ENCODE measurements around the gene TUBGCP2.

TUBGCP2 gene

DNA sequence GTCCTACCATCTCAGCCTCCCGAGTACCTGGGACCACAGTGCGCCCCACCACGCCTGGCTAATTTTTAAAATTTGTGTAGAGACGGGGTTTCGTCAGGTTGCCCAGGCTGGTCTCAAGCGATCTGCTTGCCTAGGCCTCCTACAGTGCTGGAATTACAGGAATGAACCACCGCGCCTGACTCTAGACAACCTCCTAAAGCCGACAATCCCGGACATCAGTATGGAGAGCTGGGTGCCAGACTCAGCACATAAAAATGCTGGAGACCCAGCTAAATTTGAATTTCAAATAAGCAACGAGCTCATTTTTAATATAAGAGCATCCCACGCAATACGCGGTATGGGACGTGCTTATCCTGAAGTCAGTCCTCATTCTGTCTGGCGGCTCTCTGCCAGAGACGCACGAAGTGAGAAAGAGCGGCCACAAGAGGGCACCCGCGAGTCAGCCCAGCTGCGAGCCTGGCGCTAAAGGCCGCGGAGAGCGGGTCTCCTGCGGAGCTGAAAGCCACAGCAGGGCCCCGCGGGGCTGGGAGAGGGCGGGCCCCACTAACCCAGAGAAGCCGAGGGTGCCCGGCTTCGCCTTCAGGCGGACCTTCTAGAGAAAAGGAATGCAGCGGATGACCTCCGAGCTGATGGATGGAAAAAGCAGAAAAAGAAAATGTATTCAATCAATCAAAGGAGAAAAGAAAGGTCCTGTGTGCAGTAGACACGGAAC lies 21.0 kb upstream of the TUBGCP2 start:
- TF ChIP-seq, protein P1, sequence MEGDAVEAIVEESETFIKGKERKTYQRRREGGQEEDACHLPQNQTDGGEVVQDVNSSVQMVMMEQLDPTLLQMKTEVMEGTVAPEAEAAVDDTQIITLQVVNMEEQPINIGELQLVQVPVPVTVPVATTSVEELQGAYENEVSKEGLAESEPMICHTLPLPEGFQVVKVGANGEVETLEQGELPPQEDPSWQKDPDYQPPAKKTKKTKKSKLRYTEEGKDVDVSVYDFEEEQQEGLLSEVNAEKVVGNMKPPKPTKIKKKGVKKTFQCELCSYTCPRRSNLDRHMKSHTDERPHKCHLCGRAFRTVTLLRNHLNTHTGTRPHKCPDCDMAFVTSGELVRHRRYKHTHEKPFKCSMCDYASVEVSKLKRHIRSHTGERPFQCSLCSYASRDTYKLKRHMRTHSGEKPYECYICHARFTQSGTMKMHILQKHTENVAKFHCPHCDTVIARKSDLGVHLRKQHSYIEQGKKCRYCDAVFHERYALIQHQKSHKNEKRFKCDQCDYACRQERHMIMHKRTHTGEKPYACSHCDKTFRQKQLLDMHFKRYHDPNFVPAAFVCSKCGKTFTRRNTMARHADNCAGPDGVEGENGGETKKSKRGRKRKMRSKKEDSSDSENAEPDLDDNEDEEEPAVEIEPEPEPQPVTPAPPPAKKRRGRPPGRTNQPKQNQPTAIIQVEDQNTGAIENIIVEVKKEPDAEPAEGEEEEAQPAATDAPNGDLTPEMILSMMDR (conservative IDR thresholded peaks at IDR 0.05; ENCODE audit: low read depth), result peak; percentile 96
- ChIA-PET CTCF (interaction anchor here (0.5 to 2.2 kb wide), 32 partner anchors 9 to 1186 kb away, joined by 3 to 13 read pairs (median 4); partner anchors contain the start of genes ADAM8, PAOX and PRAP1), POLR2A (ENCODE audit: low non-redundant PET) (no interaction called here)
- no peak overlapping the region for H3K27ac ChIP-seq
- DNase-seq (ENCODE audit: low spot score), result peak; percentile 79

GRCh38 chr10:133328358-133329343 lies 20.0 kb upstream of the TUBGCP2 start:
- ChIA-PET POLR2A (ENCODE audit: low non-redundant PET) (no interaction called here), CTCF (interaction anchor here (0.5 to 2.2 kb wide), 23 partner anchors 8 to 1185 kb away, joined by 3 to 13 read pairs (median 4); partner anchors contain the start of genes PAOX and PRAP1)
- TF ChIP-seq, protein P1 (conservative IDR thresholded peaks at IDR 0.05; ENCODE audit: low read depth), result no peak
- no peak for DNase-seq (ENCODE audit: low spot score)
- H3K27ac ChIP-seq, result no peak overlapping the region

DNA sequence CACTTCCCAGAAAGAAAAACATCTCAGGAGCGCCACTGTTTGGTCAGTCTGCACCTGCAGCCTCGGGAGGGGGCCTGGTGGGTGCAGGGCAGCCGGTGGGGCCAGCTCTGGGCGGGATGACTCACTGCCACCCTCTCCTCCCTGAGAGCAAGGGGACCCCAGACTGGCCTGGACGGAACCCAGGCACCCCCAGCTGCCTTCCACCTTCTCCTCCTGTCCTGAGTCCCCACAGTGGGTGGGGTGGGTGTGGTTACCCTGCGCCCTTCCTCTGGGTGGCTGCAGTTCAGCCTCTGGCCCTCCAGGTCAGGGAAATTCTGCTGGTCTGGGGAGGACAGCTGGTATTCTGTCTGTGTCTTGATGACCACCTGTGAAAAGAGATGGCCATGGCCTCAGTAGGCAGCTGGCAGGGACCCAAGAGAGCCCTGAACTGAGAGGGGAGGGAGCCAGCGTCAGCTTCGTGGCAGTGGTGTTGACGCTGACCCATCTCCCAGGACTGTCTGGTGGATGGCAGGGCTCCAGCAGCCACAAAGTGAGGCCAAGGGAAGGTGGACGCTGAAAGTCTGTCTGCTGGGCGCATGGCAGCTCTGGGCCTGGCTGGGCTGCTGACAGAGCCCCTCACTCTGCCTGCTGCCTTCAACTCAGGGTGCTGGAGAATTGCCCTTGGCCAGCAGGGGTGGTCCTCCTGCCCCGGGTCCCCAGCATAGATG lies 19.1 kb upstream of the TUBGCP2 start:
- TF ChIP-seq, protein P1 (conservative IDR thresholded peaks at IDR 0.05; ENCODE audit: low read depth), result no peak
- ChIA-PET POLR2A (ENCODE audit: low non-redundant PET) (no interaction called here), CTCF (no interaction called here)
- no peak overlapping the region for H3K27ac ChIP-seq
- no peak for DNase-seq (ENCODE audit: low spot score)

- ChIA-PET CTCF (no interaction called here), POLR2A (ENCODE audit: low non-redundant PET) (no interaction called here)
- DNase-seq (ENCODE audit: low spot score), result no peak
- TF ChIP-seq, protein P1 (conservative IDR thresholded peaks at IDR 0.05; ENCODE audit: low read depth), result no peak
- no peak overlapping the region for H3K27ac ChIP-seq
These were observed 18.3 kb upstream of the TUBGCP2 start for GRCh38 chr10:133326745-133327650.

DNA sequence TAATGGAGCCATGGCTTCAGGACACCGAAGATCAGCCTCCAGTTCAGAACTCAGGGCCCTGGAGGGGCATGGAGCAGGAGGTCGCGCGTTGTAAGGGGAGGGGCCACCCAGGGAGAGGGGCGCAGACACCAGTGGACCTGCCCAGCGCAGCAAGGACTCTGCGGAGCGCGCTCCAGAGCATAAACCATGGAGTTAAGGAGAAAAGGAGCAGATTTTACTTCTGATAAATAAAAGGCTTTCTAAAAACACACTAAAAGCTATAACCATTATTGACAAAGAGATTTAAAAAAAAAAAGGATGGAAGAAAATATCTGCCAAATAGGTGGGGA lies 17.5 kb upstream of the TUBGCP2 start:
- no peak for DNase-seq (ENCODE audit: low spot score)
- POLR2A ChIA-PET (ENCODE audit: low non-redundant PET), result no interaction called here
- CTCF ChIA-PET, result no interaction called here
- no peak overlapping the region for H3K27ac ChIP-seq
- TF ChIP-seq, protein P1 (conservative IDR thresholded peaks at IDR 0.05; ENCODE audit: low read depth), result no peak
